ENCODE measurements around the gene RNASE2.

DNA sequence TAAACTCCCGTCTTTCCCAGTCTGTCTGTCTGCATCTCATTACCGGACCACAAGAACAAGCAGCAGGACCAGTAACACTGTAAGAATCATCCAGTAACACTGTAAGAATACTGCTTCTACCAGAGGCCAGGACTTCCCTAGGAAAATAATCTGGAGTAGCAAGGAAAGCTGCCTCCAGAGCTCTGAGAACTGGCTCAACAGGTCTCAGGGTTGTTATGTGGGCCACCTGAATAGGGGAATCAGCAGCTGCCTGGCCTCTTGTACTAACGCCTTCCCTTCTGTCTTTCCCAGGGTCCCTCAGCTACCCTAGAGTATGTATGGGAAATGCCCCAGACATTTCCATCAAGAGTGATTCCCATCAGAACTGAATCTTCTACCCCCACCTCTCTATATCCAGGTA is 42.9 kb downstream of the RNASE2 start:
- TF ChIP-seq, protein P1, sequence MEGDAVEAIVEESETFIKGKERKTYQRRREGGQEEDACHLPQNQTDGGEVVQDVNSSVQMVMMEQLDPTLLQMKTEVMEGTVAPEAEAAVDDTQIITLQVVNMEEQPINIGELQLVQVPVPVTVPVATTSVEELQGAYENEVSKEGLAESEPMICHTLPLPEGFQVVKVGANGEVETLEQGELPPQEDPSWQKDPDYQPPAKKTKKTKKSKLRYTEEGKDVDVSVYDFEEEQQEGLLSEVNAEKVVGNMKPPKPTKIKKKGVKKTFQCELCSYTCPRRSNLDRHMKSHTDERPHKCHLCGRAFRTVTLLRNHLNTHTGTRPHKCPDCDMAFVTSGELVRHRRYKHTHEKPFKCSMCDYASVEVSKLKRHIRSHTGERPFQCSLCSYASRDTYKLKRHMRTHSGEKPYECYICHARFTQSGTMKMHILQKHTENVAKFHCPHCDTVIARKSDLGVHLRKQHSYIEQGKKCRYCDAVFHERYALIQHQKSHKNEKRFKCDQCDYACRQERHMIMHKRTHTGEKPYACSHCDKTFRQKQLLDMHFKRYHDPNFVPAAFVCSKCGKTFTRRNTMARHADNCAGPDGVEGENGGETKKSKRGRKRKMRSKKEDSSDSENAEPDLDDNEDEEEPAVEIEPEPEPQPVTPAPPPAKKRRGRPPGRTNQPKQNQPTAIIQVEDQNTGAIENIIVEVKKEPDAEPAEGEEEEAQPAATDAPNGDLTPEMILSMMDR (IDR thresholded peaks at IDR 0.05) = no peak
- TF ChIP-seq POLR2A (IDR thresholded peaks at IDR 0.05) (no peak), POLR2AphosphoS5 (IDR thresholded peaks at IDR 0.05) (peak; percentile 8)
